Right ventricle myocardium inferior (tissue), 1 donor: ENCODE results near the gene TRIM74. TPM values are rescaled to one million over a fixed set of nuclear protein-coding genes. Genes with fewer than 3 reads are reported as not detected.
A peak's percentile ranks its signal among the peaks of the same experiment; 100 is the strongest.
"Not testable (repeated sequence)": the region's sequence is repeated elsewhere in the genome, so short reads cannot be mapped to it uniquely, and the experiment has no call there.

Source experiments
- ATAC-seq: fragments of 200-7000 bp; cut with Tn5 transposase; one replicate; pipeline ENCODE4 v1.9.1; 2020; ENCODE audit warnings: mild to moderate bottlenecking, moderate library complexity
- DNase-seq: peaks from one replicate; pipeline ENCODE4 v3.0.0; 2021; ENCODE audit errors: missing footprints
- intact Hi-C: fragments of 100-400 bp; cut with DNase I; formaldehyde crosslinking; loops from one replicate; pipeline ENCODE4 v1.11.0; 2022
- long read RNA-seq: library from polyadenylated mRNA; unstranded; transcript quantifications from one replicate; pipeline ENCODE4 v2.0.0, GENCODE V29; 2021
- total RNA-seq: library from RNA; stranded (reverse); fragmentation: NEBNext Ultra II Directional; extraction: Animal tissue kit (Norgen Biotek cat#: 25700); gene quantifications from one replicate; pipeline ENCODE4 v1.2.1, GENCODE V29; 2021
- donor health status: DM: no; HTN: yes; CAD: no; lungs with severe emphysema.

TRIM74 gene
- total RNA-seq, result 0.81 TPM
- long read RNA-seq, result 0 reads

DNA sequence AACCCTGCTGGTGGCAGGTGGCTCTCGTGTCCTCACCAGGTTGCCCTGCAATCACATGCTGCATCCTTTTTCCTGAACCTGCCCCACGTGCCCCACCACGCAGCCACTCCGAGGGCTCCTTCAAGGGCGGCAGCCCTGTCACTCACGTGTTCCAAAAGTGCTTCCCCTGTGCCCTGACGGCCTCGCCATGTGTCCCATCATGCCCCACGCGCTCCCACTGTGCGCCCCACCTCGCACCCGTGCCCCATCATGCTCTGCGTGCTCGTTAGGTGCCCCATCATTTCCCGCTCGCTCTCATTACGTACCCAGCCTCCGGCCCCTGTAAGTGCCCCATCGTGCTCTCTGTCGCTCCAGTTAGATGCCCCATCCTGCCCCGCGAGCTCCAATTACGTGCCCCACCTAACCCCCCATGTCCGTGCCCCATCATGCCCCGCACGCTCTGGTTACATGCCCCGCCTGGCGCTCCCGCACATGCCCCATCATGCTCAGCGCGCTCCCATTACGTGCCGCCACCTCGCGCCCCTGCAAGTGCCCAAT, at the start of gene TRIM74:
TRIM74 (minus strand) TSS at position 487 of the 537 bp plus-strand sequence. CDS start 3,309 bp downstream, outside the sequence.
- DNase-seq, ATAC-seq, intact Hi-C loops: not testable (repeated sequence)

DNA sequence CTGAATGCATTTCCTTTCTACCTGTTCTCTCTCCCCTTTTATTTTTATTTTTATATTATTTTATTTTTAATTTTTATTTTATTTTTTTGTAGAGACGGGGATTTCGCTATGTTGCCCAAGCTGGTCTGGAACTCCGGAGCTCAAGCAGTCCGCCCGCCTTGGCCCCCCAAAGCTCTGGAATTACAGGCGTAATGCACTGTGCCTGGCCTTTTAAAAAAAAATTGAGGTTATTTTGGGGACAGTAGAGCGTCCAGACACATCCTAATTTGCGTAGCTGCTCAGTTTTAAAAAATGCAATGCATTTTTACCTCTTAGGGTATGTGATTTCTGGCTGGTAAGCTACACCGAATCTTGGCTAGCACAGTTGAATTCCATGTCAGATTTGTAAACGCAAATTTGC, 37.2 kb upstream of the TRIM74 start:
- ATAC-seq, intact Hi-C loops: not testable (repeated sequence)
- peak; percentile 17 for DNase-seq

GRCh38 chr7:73005693-73006447, 36.6 kb upstream of the TRIM74 start:
- intact Hi-C loops, result not testable (repeated sequence)
- DNase-seq, result peak; percentile 90
- peak; percentile 98 for ATAC-seq

- intact Hi-C loops, result not testable (repeated sequence)
- peak; percentile 98 for ATAC-seq
- DNase-seq, result peak; percentile 94
Measured at GRCh38 chr7:73005356-73005692, 36.1 kb upstream of the TRIM74 start.

DNA sequence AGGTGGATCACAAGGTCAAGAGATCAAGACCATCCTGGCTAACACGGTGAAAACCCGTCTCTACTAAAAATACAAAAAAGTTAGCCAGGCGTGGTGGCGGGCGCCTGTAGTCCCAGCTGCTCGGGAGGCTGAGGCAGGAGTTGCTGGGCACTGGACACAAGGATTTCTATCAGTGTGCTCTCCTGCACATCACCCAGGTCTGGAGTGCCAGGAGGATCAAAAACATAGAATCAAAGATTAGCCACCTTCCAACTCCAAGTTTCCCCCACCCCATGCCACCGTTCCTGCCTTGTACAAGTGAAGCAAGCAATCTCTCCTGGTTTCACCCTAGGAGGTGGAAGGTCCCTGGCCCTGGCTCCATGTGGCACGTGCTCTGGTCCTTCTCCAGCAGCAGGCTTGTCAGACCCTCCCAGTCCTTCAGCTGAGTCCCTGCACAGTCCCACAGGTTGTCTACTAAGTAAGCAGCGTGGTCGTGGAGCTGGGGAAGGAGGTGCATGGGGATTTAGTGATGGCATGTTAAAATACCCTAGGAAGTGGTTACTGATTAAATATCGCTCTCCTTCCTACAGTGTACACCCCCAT, 28.7 kb upstream of the TRIM74 start:
- intact Hi-C loops, ATAC-seq, DNase-seq: not testable (repeated sequence)

DNA sequence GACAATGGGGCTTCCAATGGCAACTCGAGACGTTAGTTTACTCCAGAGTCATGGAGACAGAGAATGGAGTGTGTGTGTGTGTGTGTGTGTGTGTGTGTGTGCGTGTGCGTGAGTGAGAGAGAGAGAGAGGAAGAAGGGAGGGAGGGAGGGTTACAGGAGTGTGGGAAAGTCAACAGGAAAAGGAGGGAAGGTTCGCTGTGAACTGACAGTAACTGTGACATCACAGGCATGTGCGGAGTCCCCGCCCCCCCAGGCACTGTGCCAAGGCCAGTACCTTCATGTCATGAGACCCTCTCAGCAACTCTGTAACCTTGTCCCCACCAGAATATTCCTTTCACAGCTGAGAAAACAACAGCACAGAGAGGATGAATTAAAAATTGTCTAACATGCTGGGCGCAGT, 28.2 kb upstream of the TRIM74 start:
- intact Hi-C loops, result not testable (repeated sequence)
- DNase-seq (peak; percentile 7), ATAC-seq (peak; percentile 13)

GRCh38 chr7:72995484-72995883, 26.2 kb upstream of the TRIM74 start:
- intact Hi-C loops, ATAC-seq, DNase-seq: not testable (repeated sequence)

GRCh38 chr7:72990146-72990913, 21.1 kb upstream of the TRIM74 start:
- intact Hi-C loops, result not testable (repeated sequence)
- DNase-seq, result peak; percentile 77

GRCh38 chr7:72982084-72982483, 12.8 kb upstream of the TRIM74 start:
- intact Hi-C loops, DNase-seq, ATAC-seq: not testable (repeated sequence)

More at GRCh38 chr7:72990146-72990913, 21.1 kb upstream of the TRIM74 start:
- peak; percentile 93 for ATAC-seq

DNA sequence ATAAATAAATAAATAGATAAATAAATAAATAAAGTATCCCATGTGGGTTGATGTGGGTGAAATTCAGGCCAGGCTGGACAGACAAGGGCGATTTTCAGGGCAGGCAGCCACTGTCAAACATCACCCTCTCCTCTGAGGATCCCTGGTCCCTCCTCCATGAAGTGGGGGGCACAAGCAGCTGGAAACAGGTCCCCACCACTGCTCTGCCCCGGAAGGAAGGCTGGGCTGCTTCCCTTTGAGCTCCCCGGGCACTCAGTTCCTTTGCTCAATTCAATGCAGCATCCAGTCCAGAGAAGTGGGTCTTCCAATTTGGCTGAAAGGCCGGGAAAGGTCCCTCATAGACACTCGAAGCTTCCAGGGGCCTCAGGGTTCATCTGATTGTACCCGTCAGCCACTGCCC, 11.1 kb upstream of the TRIM74 start:
- DNase-seq, result peak; percentile 20
- intact Hi-C loops, ATAC-seq: not testable (repeated sequence)

GRCh38 chr7:72976434-72976833, 7.2 kb upstream of the TRIM74 start:
- ATAC-seq, intact Hi-C loops: not testable (repeated sequence)
- DNase-seq, result peak; percentile 5

DNA sequence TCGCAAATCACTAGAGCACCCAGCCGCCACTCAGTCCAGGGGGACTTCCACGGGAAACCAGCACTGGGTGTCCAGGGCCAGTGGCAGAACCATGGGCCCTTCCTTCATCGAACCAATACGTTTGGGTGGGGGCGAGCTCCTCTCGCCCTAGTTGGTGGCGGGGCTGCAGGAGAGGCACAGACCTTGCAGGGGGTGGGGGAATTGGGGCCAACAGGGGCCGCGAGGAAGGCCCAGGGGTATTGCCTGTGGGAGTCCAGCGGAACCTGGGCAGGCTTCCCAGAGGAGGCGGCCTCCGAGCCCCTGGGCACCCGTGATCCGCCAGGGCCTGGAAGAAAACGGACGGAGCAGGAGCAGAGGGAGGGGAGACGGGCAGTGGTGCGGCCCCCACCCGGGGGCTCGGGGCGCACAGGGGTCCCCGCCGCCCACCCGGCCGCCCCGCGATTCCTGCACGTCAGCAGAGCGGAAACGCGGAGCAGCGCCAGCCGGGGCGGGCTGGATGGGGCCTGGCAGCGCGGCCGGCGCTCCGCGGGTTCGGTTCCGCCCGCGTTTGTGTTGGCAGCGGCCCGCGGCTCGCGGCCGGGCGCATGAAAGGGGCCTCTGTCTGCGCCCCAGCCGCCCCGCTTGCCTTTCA, 6.5 kb upstream of the TRIM74 start:
- DNase-seq, result peak; percentile 39
- ATAC-seq, intact Hi-C loops: not testable (repeated sequence)

GRCh38 chr7:72974781-72975180, 5.5 kb upstream of the TRIM74 start:
- DNase-seq, ATAC-seq, intact Hi-C loops: not testable (repeated sequence)

- intact Hi-C loops, result not testable (repeated sequence)
- ATAC-seq, result peak; percentile 21
Measured at GRCh38 chr7:72971505-72971904, 2.2 kb upstream of the TRIM74 start.

DNA sequence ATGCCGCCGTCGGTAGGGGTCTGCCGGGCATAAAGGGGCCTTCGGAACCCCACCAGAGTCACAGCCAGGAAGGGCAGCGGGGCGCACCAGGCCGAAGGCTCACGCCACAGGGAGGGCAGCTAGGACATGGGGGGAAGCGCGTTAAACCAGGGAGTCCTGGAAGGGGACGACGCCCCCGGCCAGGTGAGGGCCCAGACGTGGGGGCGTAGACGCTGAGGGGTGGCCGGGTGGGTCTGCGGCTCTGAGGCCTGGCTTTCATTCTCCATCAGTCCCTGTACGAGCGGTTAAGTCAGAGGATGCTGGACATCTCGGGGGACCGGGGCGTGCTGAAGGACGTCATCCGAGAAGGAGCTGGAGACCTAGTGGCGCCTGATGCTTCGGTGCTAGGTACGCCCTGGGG, 422 bp upstream of the TRIM74 start:
- DNase-seq, intact Hi-C loops, ATAC-seq: not testable (repeated sequence)

More at GRCh38 chr7:72971505-72971904, 2.2 kb upstream of the TRIM74 start:
- DNase-seq, result not testable (repeated sequence)

- intact Hi-C loops, ATAC-seq: not testable (repeated sequence)
- DNase-seq, result peak; percentile 7
Measured at GRCh38 chr7:72966892-72967291, 2.4 kb downstream of the TRIM74 start.

- ATAC-seq, intact Hi-C loops, DNase-seq: not testable (repeated sequence)
Measured at GRCh38 chr7:72965186-72965975, 3.9 kb downstream of the TRIM74 start.

DNA sequence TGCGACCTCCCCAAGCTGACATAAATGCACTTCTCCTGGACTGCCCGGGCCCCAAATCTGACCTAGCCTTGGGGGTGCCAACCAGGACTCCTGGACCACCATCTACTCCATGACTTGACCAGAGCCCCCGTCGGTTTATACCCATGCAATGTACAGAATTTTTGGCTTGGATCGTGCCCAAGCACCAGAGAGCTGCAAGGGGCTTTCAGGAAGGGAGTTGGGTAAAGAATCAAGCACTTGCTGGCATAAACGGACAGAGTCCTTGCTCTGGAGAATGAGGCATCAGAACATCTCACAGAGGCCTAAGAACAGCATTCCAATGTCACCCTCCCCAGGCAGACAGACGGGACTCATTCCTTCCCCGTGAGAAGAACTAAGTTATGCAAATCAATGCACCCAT, 6.2 kb downstream of the TRIM74 start:
- intact Hi-C loops, ATAC-seq, DNase-seq: not testable (repeated sequence)
